IPS-NIHi7 (cell line): ENCODE measurements around the gene ESPL1.

Experiments used
- DNase-seq: peaks from one replicate; pipeline ENCODE4 v3.0.0; 2012; ENCODE audit warnings: mixed read lengths; ENCODE audit errors: extremely low spot score

Gene ESPL1

GRCh38 chr12:53336181-53336681, 68.1 kb downstream of the ESPL1 start, which contains the start of gene SP7:
SP7 (minus strand) TSS chr12:53336354; CDS start chr12:53335646, 708 bp downstream.
- DNase-seq: no peak

GRCh38 chr12:53338017-53338416, 69.9 kb downstream of the ESPL1 start:
- no peak for DNase-seq

- no peak for DNase-seq
Observed at GRCh38 chr12:53338916-53339315, 70.8 kb downstream of the ESPL1 start.

GRCh38 chr12:53340398-53340797, 72.3 kb downstream of the ESPL1 start:
- no peak for DNase-seq
